HG03060 (cell line): ENCODE results near the gene FAM219B.

Source experiments
- ATAC-seq: cut with Tn5 transposase; IDR thresholded peaks from one replicate; pipeline ENCODE4 v1.9.1; 2021; ENCODE audit warnings: low read depth, moderate number of reproducible peaks; ENCODE audit not compliant: unreplicated experiment

FAM219B gene

GRCh38 chr15:74878273-74878672 is 28.4 kb downstream of the FAM219B start:
- ATAC-seq = no peak

GRCh38 chr15:74873756-74874424 is 32.8 kb downstream of the FAM219B start:
- ATAC-seq = no peak

GRCh38 chr15:74873036-74873755 is 33.5 kb downstream of the FAM219B start, which contains the start of gene SCAMP2:
Gene SCAMP2, minus strand, starts transcription at chr15:74873365. Its CDS starts 110 bp downstream, at chr15:74873255.
- ATAC-seq = peak; percentile 69

GRCh38 chr15:74872702-74873035 is 34.0 kb downstream of the FAM219B start:
- ATAC-seq = no peak

- no peak for ATAC-seq
Observed at GRCh38 chr15:74870436-74871215, 36.0 kb downstream of the FAM219B start.

- ATAC-seq = no peak
Observed at GRCh38 chr15:74869726-74870407, 36.8 kb downstream of the FAM219B start.

GRCh38 chr15:74869372-74869725 is 37.3 kb downstream of the FAM219B start:
- ATAC-seq = no peak

- no peak for ATAC-seq
Observed at GRCh38 chr15:74868059-74868458, 38.6 kb downstream of the FAM219B start.

- ATAC-seq = no peak
Observed at GRCh38 chr15:74867466-74868038, 39.1 kb downstream of the FAM219B start.

- ATAC-seq = no peak
Observed at GRCh38 chr15:74866090-74866489, 40.6 kb downstream of the FAM219B start.

GRCh38 chr15:74865316-74865715 is 41.3 kb downstream of the FAM219B start:
- no peak for ATAC-seq

GRCh38 chr15:74864296-74864695 is 42.4 kb downstream of the FAM219B start:
- ATAC-seq = no peak

- ATAC-seq = no peak
Observed at GRCh38 chr15:74863239-74864056, 43.2 kb downstream of the FAM219B start.

- no peak for ATAC-seq
Observed at GRCh38 chr15:74858369-74858740, 48.3 kb downstream of the FAM219B start.

- ATAC-seq = peak; percentile 17
Observed at GRCh38 chr15:74857671-74858368, 48.8 kb downstream of the FAM219B start.

- peak; percentile 53 for ATAC-seq
Observed at GRCh38 chr15:74857082-74857655, 49.5 kb downstream of the FAM219B start.

GRCh38 chr15:74856537-74856936 is 50.1 kb downstream of the FAM219B start:
- no peak for ATAC-seq

- no peak for ATAC-seq
Observed at GRCh38 chr15:74855857-74856256, 50.8 kb downstream of the FAM219B start.
